DND-41 (cell line): Measurements from ENCODE around the gene CRACDL.
"Not testable (repeated sequence)": the region's sequence is repeated elsewhere in the genome, so short reads cannot be mapped to it uniquely, and the experiment has no call there.

Experiments
- ATAC-seq: fragments of 200-7000 bp; cut with Tn5 transposase; 3 replicates; pipeline ENCODE4 v1.9.1; 2021; ENCODE audit warnings: low read depth; ENCODE audit not compliant: insufficient read depth
- DNase-seq: peaks from one replicate; pipeline ENCODE4 v3.0.0-alpha.2; 2020
- H2AFZ ChIP-seq: 2 replicates; pipeline ENCODE4 v1.6.0; 2012; ENCODE audit warnings: low read depth, low read length
- H3K27ac ChIP-seq: 2 replicates; pipeline ENCODE4 v1.5.1; 2012; ENCODE audit warnings: low read length, inconsistent platforms
- H3K27me3 ChIP-seq: fragments of 200-600 bp; sonication (generic); 2 replicates; pipeline ENCODE4 v1.6.0; 2012; ENCODE audit warnings: low read length, mild to moderate bottlenecking, inconsistent platforms; ENCODE audit not compliant: insufficient read depth, poor library complexity
- H3K36me3 ChIP-seq: 2 replicates; pipeline ENCODE4 v1.5.1; 2012; ENCODE audit warnings: low read length, inconsistent platforms; ENCODE audit not compliant: insufficient read depth
- H3K4me1 ChIP-seq: 2 replicates; pipeline ENCODE4 v1.5.1; 2012; ENCODE audit warnings: mild to moderate bottlenecking, low read length; ENCODE audit not compliant: insufficient read depth
- H3K4me2 ChIP-seq: 2 replicates; pipeline ENCODE4 v1.6.0; 2012; ENCODE audit warnings: mild to moderate bottlenecking, moderate library complexity, low read length, inconsistent platforms; ENCODE audit not compliant: insufficient read depth
- H3K4me3 ChIP-seq, 2 experiments: fragments of 200-600 bp in 1 of 2; shearing (Covaris generic) in 1 of 2; 2 replicates each; pipeline ENCODE4 v1.5.1; 2012 to 2016; ENCODE audit warnings: inconsistent platforms in 2 of 2, low read length in 2 of 2, mild to moderate bottlenecking in 2 of 2, low read depth in 1 of 2, moderate library complexity in 1 of 2
- H3K79me2 ChIP-seq: 2 replicates; pipeline ENCODE4 v1.6.0; 2012; ENCODE audit warnings: low read length, inconsistent platforms; ENCODE audit not compliant: insufficient read depth
- H3K9ac ChIP-seq: 2 replicates; pipeline ENCODE4 v1.6.0; 2012; ENCODE audit warnings: low read depth, mild to moderate bottlenecking, inconsistent platforms, low read length, moderate library complexity
- H3K9me3 ChIP-seq: 2 replicates; pipeline ENCODE4 v1.5.1; 2012; ENCODE audit warnings: low read length, moderate library complexity, mild to moderate bottlenecking, inconsistent platforms; ENCODE audit not compliant: insufficient read depth, severe bottlenecking
- H4K20me1 ChIP-seq: 2 replicates; pipeline ENCODE4 v1.6.0; 2012; ENCODE audit warnings: low read length; ENCODE audit not compliant: insufficient read depth
- CTCF ChIP-seq: IDR thresholded peaks from 2 replicates; pipeline ENCODE4 v1.5.1; 2012; ENCODE audit warnings: borderline replicate concordance, low read length, moderate library complexity, mild to moderate bottlenecking; ENCODE audit not compliant: poor library complexity, severe bottlenecking; ENCODE audit errors: extremely low read depth
- EZH2 ChIP-seq: IDR thresholded peaks from 3 replicates; pipeline ENCODE4 v1.6.1; 2012; ENCODE audit warnings: borderline replicate concordance, low read depth, mild to moderate bottlenecking, moderate library complexity, low read length, inconsistent platforms; ENCODE audit not compliant: severe bottlenecking

The CRACDL gene

GRCh38 chr2:98881153-98881650 lies 54.8 kb downstream of the CRACDL start:
- no peak overlapping the region for H3K27ac ChIP-seq

GRCh38 chr2:98880266-98881152 lies 55.5 kb downstream of the CRACDL start:
- no peak for ATAC-seq

More at GRCh38 chr2:98881153-98881650, 54.8 kb downstream of the CRACDL start:
- no peak for ATAC-seq
- Histone ChIP-seq H3K4me3 (no peak overlapping the region), H4K20me1 (no peaks in the 10 kb centered on the region), H3K9ac (no peak overlapping the region), H3K9me3 (peaks cover 2% of the 10 kb centered on the region), H3K27me3 (no peaks in the 10 kb centered on the region), H3K4me1 (no peaks in the 10 kb centered on the region), H2AFZ (no peak overlapping the region), H3K36me3 (no peaks in the 10 kb centered on the region), H3K4me2 (no peak overlapping the region), H3K79me2 (no peaks in the 10 kb centered on the region)
- no peak for DNase-seq
- TF ChIP-seq EZH2, result no peak
- TF ChIP-seq CTCF, result no peak

GRCh38 chr2:98877658-98878057 lies 58.4 kb downstream of the CRACDL start:
- H4K20me1 ChIP-seq, H3K4me3 ChIP-seq, H3K36me3 ChIP-seq, H2AFZ ChIP-seq, H3K79me2 ChIP-seq, H3K27ac ChIP-seq, H3K4me1 ChIP-seq, H3K9me3 ChIP-seq, DNase-seq, H3K27me3 ChIP-seq, H3K9ac ChIP-seq, ATAC-seq, H3K4me2 ChIP-seq: not testable (repeated sequence)

More at GRCh38 chr2:98880266-98881152, 55.5 kb downstream of the CRACDL start:
- H2AFZ ChIP-seq, result no peak overlapping the region
- no peaks in the 10 kb centered on the region for H3K9me3 ChIP-seq
- no peak for DNase-seq
- no peak overlapping the region for H3K4me3 ChIP-seq
- H3K79me2 ChIP-seq, result no peaks in the 10 kb centered on the region
- no peaks in the 10 kb centered on the region for H4K20me1 ChIP-seq
- no peak overlapping the region for H3K4me2 ChIP-seq
- H3K4me1 ChIP-seq, result no peaks in the 10 kb centered on the region
- H3K27me3 ChIP-seq, result no peaks in the 10 kb centered on the region
- TF ChIP-seq CTCF (no peak), EZH2 (no peak)
- H3K27ac ChIP-seq, result no peak overlapping the region
- no peak overlapping the region for H3K9ac ChIP-seq
- H3K36me3 ChIP-seq, result no peaks in the 10 kb centered on the region

- no peaks in the 10 kb centered on the region for H3K27me3 ChIP-seq
- DNase-seq, result no peak
- no peaks in the 10 kb centered on the region for H3K4me1 ChIP-seq
- no peak for ATAC-seq
- no peaks in the 10 kb centered on the region for H3K79me2 ChIP-seq
- no peaks in the 10 kb centered on the region for H3K9me3 ChIP-seq
- no peak overlapping the region for H3K4me2 ChIP-seq
- no peak overlapping the region for H3K27ac ChIP-seq
- H2AFZ ChIP-seq, result no peak overlapping the region
- H3K9ac ChIP-seq, result no peak overlapping the region
- no peaks in the 10 kb centered on the region for H3K36me3 ChIP-seq
- H3K4me3 ChIP-seq, result no peak overlapping the region
- TF ChIP-seq EZH2 (no peak), CTCF (no peak)
- no peaks in the 10 kb centered on the region for H4K20me1 ChIP-seq
Observed at GRCh38 chr2:98876741-98877140, 59.3 kb downstream of the CRACDL start.
